Measurements from ENCODE around the gene AMPD3. TPM values are rescaled to one million over a fixed set of nuclear protein-coding genes. Genes with fewer than 3 reads are reported as not detected.
"Not testable (repeated sequence)": the region's sequence is repeated elsewhere in the genome, so short reads cannot be mapped to it uniquely, and the experiment has no call there.

The AMPD3 gene
- total RNA-seq, 1 donor from 2014 or later: 3.4 TPM

- no peak for DNase-seq
- Histone ChIP-seq H3K9me3 (replicated peaks) (peaks cover 21% of the 10 kb centered on the region), H3K27me3 (ENCODE audit: low read depth) (peaks cover 25% of the 10 kb centered on the region), H3K36me3 (no peaks in the 10 kb centered on the region), H3K4me1 (no peaks in the 10 kb centered on the region), H3K4me3 (no peak overlapping the region), H3K27ac (replicated peaks) (no peak overlapping the region)
- TF ChIP-seq, protein P1, sequence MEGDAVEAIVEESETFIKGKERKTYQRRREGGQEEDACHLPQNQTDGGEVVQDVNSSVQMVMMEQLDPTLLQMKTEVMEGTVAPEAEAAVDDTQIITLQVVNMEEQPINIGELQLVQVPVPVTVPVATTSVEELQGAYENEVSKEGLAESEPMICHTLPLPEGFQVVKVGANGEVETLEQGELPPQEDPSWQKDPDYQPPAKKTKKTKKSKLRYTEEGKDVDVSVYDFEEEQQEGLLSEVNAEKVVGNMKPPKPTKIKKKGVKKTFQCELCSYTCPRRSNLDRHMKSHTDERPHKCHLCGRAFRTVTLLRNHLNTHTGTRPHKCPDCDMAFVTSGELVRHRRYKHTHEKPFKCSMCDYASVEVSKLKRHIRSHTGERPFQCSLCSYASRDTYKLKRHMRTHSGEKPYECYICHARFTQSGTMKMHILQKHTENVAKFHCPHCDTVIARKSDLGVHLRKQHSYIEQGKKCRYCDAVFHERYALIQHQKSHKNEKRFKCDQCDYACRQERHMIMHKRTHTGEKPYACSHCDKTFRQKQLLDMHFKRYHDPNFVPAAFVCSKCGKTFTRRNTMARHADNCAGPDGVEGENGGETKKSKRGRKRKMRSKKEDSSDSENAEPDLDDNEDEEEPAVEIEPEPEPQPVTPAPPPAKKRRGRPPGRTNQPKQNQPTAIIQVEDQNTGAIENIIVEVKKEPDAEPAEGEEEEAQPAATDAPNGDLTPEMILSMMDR (IDR thresholded peaks at IDR 0.05; ENCODE audit: borderline replicate concordance): no peak
- intact Hi-C loops (cut with micrococcal nuclease): no loop called here
These were observed 28.6 kb upstream of the AMPD3 start for GRCh38 chr11:10426475-10426874.

DNA sequence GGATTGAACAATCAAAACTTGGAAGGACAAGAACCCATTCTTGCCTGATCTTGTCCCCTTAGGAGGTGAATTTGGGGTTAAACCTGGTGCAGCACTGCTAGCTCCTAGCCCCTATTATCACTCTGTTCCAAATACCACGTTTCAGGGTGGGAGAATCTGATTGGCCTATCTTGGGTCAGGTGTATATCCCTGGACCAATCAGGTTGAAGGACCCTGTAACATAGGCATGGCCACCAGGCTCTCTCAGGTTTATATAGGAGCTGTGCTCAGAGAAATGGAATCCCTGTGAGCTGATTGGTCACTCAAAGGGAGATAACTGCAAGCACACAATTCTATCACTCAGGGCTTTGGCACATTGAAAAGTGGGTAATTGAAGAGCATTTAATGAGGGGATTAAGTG is 26.6 kb upstream of the AMPD3 start:
- DNase-seq: no peak
- no peak overlapping the region for H3K27ac ChIP-seq (replicated peaks)
- TF ChIP-seq, protein P1 (IDR thresholded peaks at IDR 0.05; ENCODE audit: borderline replicate concordance): no peak
- peaks cover 25% of the 10 kb centered on the region for H3K27me3 ChIP-seq (ENCODE audit: low read depth)
- H3K4me3 ChIP-seq: no peak overlapping the region
- peaks cover 14% of the 10 kb centered on the region for H3K9me3 ChIP-seq (replicated peaks)
- H3K36me3 ChIP-seq: no peaks in the 10 kb centered on the region
- intact Hi-C loops (cut with micrococcal nuclease): no loop called here
- no peaks in the 10 kb centered on the region for H3K4me1 ChIP-seq

GRCh38 chr11:10429526-10429925 is 25.5 kb upstream of the AMPD3 start:
- H3K27ac ChIP-seq (replicated peaks): no peak overlapping the region
- H3K4me3 ChIP-seq: no peak overlapping the region
- H3K4me1 ChIP-seq: no peaks in the 10 kb centered on the region
- peaks cover 12% of the 10 kb centered on the region for H3K9me3 ChIP-seq (replicated peaks)
- H3K27me3 ChIP-seq (ENCODE audit: low read depth): peaks cover 25% of the 10 kb centered on the region
- no peak for DNase-seq
- TF ChIP-seq, protein P1 (IDR thresholded peaks at IDR 0.05; ENCODE audit: borderline replicate concordance): no peak
- intact Hi-C loops (cut with micrococcal nuclease): no loop called here
- no peaks in the 10 kb centered on the region for H3K36me3 ChIP-seq

DNA sequence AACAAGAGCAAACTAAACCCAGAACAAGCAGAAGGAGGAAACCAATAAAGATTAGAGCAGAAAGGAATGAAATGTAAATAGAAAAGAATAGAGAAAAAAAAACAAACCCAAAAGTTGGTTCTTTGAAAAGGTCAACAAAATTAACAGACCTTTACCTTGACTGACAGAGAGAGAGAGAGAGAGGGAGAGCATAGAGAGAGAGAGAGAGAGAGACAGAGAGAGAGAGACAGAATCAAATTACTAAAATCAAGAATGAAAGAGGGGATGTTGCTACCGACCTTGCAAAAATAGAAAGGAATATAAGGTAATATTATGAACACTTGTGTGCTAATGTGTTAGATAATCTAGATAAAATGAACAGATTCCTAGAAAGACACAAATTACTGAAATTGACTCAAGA is 22.6 kb upstream of the AMPD3 start:
- TF ChIP-seq, protein P1 (IDR thresholded peaks at IDR 0.05; ENCODE audit: borderline replicate concordance): no peak
- H3K27me3 ChIP-seq (ENCODE audit: low read depth): peaks cover 14% of the 10 kb centered on the region
- no peak overlapping the region for H3K4me3 ChIP-seq
- no peak for DNase-seq
- no peak overlapping the region for H3K27ac ChIP-seq (replicated peaks)
- intact Hi-C loops (cut with micrococcal nuclease): no loop called here
- no peaks in the 10 kb centered on the region for H3K36me3 ChIP-seq
- H3K4me1 ChIP-seq: no peaks in the 10 kb centered on the region
- H3K9me3 ChIP-seq (replicated peaks): peaks cover 12% of the 10 kb centered on the region

DNA sequence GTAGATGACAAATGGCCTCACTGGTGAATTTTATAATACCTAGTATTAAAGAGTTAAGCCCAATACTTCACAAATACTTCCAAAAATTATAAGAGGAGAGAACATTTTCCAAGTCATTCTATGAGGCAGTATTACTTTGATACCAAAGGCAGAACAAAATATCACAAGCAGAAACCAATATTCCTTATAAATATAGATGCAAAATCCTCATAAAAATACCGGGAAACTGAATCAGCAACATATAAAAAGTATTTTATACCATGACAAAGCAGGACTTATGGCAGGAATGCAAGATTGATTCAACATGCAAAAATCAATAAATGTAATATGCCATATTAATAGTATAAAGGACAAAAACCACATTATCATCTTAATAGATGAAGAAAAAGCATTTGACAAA is 22.1 kb upstream of the AMPD3 start:
- Histone ChIP-seq H3K4me3 (no peak overlapping the region), H3K27me3 (ENCODE audit: low read depth) (peaks cover 9% of the 10 kb centered on the region), H3K27ac (replicated peaks) (no peak overlapping the region), H3K4me1 (no peaks in the 10 kb centered on the region), H3K36me3 (no peaks in the 10 kb centered on the region), H3K9me3 (replicated peaks) (peaks cover 12% of the 10 kb centered on the region)
- intact Hi-C loops (cut with micrococcal nuclease): no loop called here
- TF ChIP-seq, protein P1 (IDR thresholded peaks at IDR 0.05; ENCODE audit: borderline replicate concordance): no peak
- DNase-seq: no peak

GRCh38 chr11:10436224-10436623 is 18.8 kb upstream of the AMPD3 start:
- Histone ChIP-seq H3K9me3 (replicated peaks) (peaks cover 9% of the 10 kb centered on the region), H3K4me1 (no peaks in the 10 kb centered on the region), H3K27me3 (ENCODE audit: low read depth) (no peaks in the 10 kb centered on the region), H3K4me3 (no peak overlapping the region), H3K36me3 (no peaks in the 10 kb centered on the region), H3K27ac (replicated peaks) (no peak overlapping the region)
- intact Hi-C loops (cut with micrococcal nuclease): no loop called here
- DNase-seq: no peak
- TF ChIP-seq, protein P1 (IDR thresholded peaks at IDR 0.05; ENCODE audit: borderline replicate concordance): no peak

DNA sequence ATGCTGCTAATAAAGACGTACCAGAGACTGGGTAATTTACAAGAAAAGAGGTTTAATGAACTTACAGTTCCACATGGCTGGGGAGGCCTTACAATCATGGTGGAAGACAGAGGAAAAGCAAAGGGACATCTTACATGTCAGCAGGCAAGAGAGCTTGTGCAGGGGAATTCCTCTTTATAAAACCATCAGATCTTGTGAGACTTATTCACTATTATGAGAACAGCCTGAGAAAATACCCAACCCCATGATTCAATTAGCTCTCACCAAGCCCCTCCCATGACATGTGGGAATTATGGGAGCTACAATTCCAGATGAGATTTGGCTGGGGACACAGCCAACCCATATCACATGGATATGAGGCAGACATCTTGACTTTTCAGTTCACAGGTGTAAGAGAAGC is 18.4 kb upstream of the AMPD3 start:
- H3K4me1 ChIP-seq; DNase-seq; H3K4me3 ChIP-seq; H3K27ac ChIP-seq (replicated peaks); H3K27me3 ChIP-seq (ENCODE audit: low read depth); H3K36me3 ChIP-seq; intact Hi-C loops (cut with micrococcal nuclease); H3K9me3 ChIP-seq (replicated peaks): not testable (repeated sequence)

Data from left ventricle myocardium inferior (tissue), 1 donor.